ENCODE measurements around the gene NOL7. TPM values are rescaled to one million over a fixed set of nuclear protein-coding genes. Genes with fewer than 3 reads are reported as not detected.
A peak's percentile ranks its signal among the peaks of the same experiment; 100 is the strongest.

Gene NOL7
- total and polyA plus RNA-seq, 9 of the 15 experiments (the other 6 are each of a cell fraction or from before 2014, with no cell fraction given) = 19.4 to 235 (median 157) TPM

- TF ChIP-seq DMBX1 (CRISPR knock-in tag; IDR thresholded peaks at IDR 0.05; ENCODE audit: borderline replicate concordance) (peak; percentile 71), SMARCA4 (IDR thresholded peaks at IDR 0.05) (0 out of 2 replicates have a peak, but pooled peaks have one; percentile 41), STAT5A (IDR thresholded peaks at IDR 0.05; ENCODE audit: borderline replicate concordance, low read length) (peak; percentile 77), XRCC3 (IDR thresholded peaks at IDR 0.05) (no peak), TCF3 (CRISPR knock-in tag; IDR thresholded peaks at IDR 0.05) (peak; percentile 81), CBFA2T3 (IDR thresholded peaks at IDR 0.05) (peak; percentile 94), BHLHE40 (IDR thresholded peaks at IDR 0.05; ENCODE audit: low read length) (0 out of 2 replicates have a peak, but pooled peaks have one; percentile 3), MGA (IDR thresholded peaks at IDR 0.05) (peak; percentile 67), NFIC (IDR thresholded peaks at IDR 0.05) (peak; percentile 66), EHMT2 (IDR thresholded peaks at IDR 0.05) (0 out of 2 replicates have a peak, but pooled peaks have one; percentile 15), ZNF165 (CRISPR knock-in tag; IDR thresholded peaks at IDR 0.05; ENCODE audit: borderline replicate concordance) (no peak), SOX6 (IDR thresholded peaks at IDR 0.05) (peak; percentile 82), ELF4 (CRISPR knock-in tag; IDR thresholded peaks at IDR 0.05) (peak; percentile 85), E2F6 (IDR thresholded peaks at IDR 0.05; ENCODE audit: borderline replicate concordance in 1 of 2, extremely low read depth in 1 of 2, insufficient read depth in 1 of 2, insufficient read length in 1 of 2, low read depth in 1 of 2, low read length in 1 of 2, poor library complexity in 1 of 2, severe bottlenecking in 1 of 2) (peak in 1 of 2 experiments; percentile 46), NCOR1 (IDR thresholded peaks at IDR 0.05) (peak; percentile 87), EP300 (IDR thresholded peaks at IDR 0.05; ENCODE audit: low read length) (peak; percentile 28; the same call in 1 of the 2 replicates), SIX5 (IDR thresholded peaks at IDR 0.05; ENCODE audit: borderline replicate concordance in 1 of 2, insufficient read depth in 1 of 2, low read depth in 1 of 2, low read length in 2 of 2) (no peak)
Observed at GRCh38 chr6:13581700-13582229, 33.4 kb upstream of the NOL7 start (continued).
